GM21528 (cell line): ENCODE data around the gene ATP1A1.

Experiments used
- ATAC-seq: cut with Tn5 transposase; IDR thresholded peaks from one replicate; pipeline ENCODE4 v1.9.1; 2021; ENCODE audit warnings: mild to moderate bottlenecking, moderate library complexity; ENCODE audit not compliant: unreplicated experiment, low FRiP score

The ATP1A1 gene

GRCh38 chr1:116408803-116409720, 36.0 kb downstream of the ATP1A1 start:
- no peak for ATAC-seq

DNA sequence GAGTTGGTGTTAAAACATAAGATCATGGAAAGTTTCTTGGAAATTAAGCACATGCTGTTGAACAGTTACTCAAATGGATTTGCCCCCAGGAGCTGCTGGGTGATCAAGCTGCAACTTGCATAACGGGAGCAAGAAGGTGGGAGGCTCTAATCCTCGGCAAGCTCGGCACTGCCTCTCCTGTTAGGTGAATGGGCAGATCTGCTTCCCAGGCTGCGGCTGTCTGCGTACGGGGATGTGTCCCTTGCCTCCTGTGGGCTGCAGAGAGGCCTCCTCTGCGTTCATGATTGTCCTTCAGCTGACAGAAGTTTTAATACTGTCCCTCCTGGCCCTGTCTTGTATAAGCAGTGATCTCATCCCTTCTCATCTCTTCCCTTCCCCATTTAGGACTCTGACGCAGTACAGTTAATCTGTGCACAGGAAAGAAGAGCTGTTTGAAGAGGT, 36.7 kb downstream of the ATP1A1 start:
- no peak for ATAC-seq

DNA sequence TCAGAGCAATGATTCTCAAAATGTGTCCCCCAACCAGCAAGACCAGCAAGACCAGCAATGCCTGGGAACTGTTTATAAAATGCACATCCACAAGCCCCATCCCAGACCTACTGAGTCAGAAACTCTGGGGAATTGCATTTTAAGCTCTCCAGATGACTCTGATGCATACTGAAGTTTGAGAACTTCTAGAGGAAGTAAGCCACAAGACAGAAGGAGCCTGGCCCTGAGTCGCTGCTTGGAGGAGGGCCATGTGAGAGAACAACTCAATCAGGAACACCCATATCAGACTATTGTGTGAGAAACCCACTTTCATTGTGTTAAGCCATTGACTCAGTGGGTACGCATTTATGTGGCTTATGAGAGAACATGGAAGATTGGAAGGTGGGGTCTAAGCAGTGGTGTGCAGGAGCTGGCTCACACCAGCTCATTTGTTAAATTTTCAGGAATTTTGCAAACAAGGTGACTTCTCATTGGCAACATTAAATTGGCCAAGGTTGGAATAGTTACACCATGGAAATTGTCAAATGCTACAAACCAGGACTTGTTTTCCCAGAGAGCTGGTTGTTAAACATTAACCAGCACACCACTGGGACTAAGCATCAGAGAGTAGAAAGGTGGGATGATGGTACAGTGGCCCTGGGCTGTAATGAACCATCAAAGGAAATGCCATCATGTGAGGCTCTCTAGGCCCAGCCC, 38.9 kb downstream of the ATP1A1 start:
- no peak for ATAC-seq

GRCh38 chr1:116412480-116412798, 39.4 kb downstream of the ATP1A1 start:
- no peak for ATAC-seq

DNA sequence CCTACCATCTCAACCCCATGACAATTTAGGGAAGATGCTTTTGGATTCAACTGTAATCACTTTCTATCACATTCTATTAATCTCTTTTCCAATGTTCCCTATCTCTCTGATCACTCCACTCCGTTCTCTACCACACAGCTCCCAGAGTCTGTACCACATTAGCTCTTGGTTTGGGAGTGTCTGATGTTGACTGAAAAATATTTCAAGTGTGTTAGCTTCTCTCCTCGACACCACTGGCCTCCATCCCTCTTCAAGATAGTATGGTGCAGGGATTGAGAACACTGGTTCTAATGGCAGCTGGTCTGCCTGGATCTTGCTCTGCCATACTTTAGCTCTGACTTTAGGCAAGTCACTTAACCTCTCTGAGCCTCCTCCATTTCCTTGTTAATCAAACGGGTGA, 39.9 kb downstream of the ATP1A1 start:
- no peak for ATAC-seq

DNA sequence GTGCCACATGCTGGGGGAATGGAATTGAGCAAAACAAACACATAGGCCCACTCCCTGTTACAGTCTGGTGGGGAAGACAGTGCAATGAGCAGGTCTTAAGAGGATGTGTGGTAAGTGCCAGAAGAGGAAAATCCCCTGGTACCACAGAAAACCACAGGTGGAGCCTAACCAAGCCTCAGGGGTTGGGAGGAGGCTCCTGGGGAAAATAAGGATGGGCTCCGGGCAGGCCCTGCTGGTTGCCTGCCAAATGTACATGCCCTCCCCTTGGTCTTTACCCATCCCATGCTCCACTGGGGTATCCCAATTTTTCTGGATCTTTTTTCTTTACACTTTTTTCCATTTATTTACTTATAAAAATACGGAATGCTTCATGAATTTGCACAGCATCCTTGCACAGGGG, 40.4 kb downstream of the ATP1A1 start:
- no peak for ATAC-seq

DNA sequence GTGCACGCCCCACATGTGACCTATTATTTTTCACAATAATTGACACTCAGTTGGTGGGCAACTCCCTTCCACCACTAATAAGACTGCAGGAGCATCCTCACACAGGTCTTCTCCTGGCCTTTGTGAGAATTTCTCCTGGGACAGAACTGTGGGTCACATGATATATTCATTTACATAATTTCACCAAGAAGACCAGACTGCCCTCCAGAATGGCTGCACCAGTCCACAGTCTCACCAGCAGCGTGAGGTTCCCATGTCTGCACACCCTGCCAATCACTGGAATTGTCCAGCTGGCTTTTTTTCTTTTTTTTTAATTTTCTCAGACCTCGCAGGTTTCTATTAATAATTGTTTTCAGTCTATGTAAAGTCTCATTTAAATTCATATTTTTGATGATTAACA, 41.3 kb downstream of the ATP1A1 start:
- ATAC-seq = no peak

- ATAC-seq = no peak
These were observed 42.2 kb downstream of the ATP1A1 start for GRCh38 chr1:116415200-116415698.

GRCh38 chr1:116415699-116416533, 42.9 kb downstream of the ATP1A1 start:
- no peak for ATAC-seq

- no peak for ATAC-seq
These were observed 43.9 kb downstream of the ATP1A1 start for GRCh38 chr1:116416854-116417513.

GRCh38 chr1:116417678-116418077, 44.6 kb downstream of the ATP1A1 start:
- no peak for ATAC-seq

- ATAC-seq = peak; percentile 90
These were observed 45.2 kb downstream of the ATP1A1 start for GRCh38 chr1:116418091-116418830.

GRCh38 chr1:116420417-116421200, 47.6 kb downstream of the ATP1A1 start:
- no peak for ATAC-seq

GRCh38 chr1:116424438-116424837, 51.4 kb downstream of the ATP1A1 start:
- ATAC-seq = no peak

DNA sequence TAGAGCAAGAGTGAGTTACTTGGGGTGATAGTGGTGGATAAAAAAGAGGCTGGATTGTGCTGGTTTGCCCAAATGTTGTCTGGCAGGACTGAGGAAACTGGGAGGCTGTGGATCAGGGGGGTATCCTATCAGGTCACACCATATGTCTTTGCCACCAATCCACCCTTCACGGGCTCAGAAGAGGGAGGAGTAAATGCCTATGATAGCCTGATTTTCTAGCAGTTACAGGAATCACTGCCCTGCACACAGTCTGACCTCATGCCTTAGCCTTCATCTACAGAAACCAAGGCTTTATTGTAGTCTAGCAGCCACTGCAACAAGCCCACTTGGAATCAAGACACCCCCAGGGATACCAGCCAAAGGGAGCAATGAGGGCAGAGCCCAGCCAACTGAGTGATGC, 51.8 kb downstream of the ATP1A1 start:
- ATAC-seq = no peak

DNA sequence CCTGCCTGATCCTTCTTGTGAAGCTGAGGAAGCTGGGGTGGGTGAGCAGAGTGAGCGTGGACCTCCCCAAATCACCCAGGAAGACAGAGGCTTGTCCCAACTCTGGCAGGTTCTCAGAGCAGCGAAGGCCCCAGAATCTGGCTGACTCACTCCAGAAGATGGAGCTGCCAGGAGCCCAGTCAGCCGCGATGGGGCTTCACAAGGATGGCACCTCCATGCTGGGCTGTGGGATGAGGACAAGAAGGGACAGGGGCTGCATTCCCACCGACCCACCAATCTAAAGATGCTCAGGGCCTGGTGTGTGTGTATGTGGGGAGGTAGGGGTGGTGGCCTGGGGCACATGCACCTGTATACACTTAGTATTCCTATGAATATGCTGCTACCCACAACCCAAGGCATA, 52.9 kb downstream of the ATP1A1 start:
- ATAC-seq = no peak

GRCh38 chr1:116426401-116426800, 53.4 kb downstream of the ATP1A1 start:
- no peak for ATAC-seq

DNA sequence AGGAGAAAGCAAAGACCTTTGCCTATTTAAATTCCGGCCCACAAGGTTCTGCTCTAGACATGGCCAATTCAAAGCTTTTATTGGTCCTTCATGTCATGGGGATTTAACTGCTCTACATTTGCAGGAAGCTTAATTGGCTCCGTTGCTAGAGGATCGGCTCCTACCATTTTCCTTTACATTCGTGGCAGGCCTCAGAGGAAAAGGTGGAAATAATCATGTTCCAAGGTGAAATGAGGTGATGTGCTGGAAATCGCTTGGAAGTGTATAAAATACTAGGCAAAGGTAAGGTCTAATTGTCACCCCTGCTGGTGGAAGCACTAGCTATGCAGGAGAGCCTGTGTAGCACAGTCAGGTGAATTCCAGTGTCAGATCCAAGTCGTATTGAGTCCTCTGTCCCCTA, 55.5 kb downstream of the ATP1A1 start:
- ATAC-seq = no peak

- no peak for ATAC-seq
These were observed 56.9 kb downstream of the ATP1A1 start for GRCh38 chr1:116429821-116430374.
